Ureter (tissue), 1 donor: ENCODE data around the gene F10. TPM values are rescaled to one million over a fixed set of nuclear protein-coding genes. Genes with fewer than 3 reads are reported as not detected.
"Not testable (repeated sequence)": the region's sequence is repeated elsewhere in the genome, so short reads cannot be mapped to it uniquely, and the experiment has no call there.

ENCODE experiments used
- DNase-seq: peaks from one replicate; pipeline ENCODE4 v3.0.0-alpha.2; 2020; ENCODE audit warnings: low spot score
- total RNA-seq: library from RNA; stranded (reverse); gene quantifications from one replicate; pipeline ENCODE4 v1.2.4, GENCODE V29; 2023
- donor health status: DM: yes; HTN: yes; CAD: no.

Gene F10
- total RNA-seq, 1 donor from 2014 or later = 9.4 TPM

DNA sequence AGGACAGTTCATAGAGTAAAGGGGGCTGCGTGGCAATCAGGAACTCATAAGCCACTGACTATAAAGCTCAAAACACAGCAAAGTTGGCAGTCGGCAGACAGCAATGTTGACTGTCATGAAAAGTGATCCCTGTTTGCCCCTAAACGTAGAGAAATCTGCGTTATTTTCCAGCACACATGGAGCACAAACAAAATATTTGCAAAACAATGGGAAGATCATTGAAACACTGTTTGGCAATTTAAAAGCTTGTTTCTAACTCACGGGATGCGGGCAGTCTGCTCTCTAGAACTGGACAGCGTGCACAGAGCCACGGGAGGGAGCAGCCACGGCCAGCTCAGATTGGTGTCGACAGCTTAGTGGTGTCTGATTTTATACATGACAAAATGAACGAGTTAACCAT lies 23.5 kb upstream of the F10 start:
- DNase-seq = no peak

DNA sequence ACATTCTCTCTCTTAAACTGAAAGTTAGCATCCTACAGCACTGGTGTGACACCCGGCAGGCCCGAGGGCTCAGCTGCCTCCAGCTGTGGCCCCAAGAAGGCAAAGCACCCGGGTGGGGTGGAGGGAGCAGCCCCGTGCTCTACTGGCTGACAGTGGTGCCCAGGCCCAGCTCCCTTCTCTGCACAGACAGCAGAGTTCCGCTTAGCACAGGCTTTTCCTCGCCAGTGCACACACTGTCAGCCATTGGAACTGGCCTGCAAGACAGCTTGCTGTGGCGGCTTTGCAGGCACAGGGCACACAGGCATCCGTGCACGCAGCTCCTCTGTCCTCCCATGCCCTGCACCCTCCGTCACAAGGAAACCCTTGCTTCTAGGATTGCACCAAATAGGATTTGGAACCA lies 20.3 kb upstream of the F10 start:
- not testable (repeated sequence) for DNase-seq

GRCh38 chr13:113102727-113103126 lies 19.9 kb upstream of the F10 start:
- no peak for DNase-seq

DNA sequence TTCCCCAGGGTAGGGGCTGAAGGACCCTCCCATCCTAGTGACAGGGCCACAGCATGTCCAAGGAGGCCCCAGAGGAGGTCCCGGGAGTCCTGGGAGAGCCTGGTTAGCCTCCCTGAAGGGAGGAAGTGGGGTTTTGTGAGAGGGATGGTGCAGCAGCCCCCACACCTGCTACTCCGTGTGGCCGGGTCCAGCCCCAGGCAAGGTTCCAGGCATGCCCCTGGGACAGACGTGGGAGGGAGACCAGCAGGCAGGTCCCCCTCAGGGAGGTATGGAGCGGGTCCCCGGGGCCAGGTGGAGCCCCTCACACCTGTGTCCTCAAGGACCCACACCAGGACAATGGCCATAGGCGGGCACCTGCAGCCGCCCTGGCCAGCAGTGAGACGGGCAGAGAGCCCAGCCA lies 19.0 kb upstream of the F10 start:
- DNase-seq = no peak

GRCh38 chr13:113105032-113105920 lies 17.3 kb upstream of the F10 start, which contains the start of gene F7:
Gene F7, plus strand, starts transcription at chr13:113105791. Its CDS starts 51 bp downstream, at chr13:113105842.
- no peak for DNase-seq

- DNase-seq = no peak
These were observed 16.6 kb upstream of the F10 start for GRCh38 chr13:113105921-113106452.

DNA sequence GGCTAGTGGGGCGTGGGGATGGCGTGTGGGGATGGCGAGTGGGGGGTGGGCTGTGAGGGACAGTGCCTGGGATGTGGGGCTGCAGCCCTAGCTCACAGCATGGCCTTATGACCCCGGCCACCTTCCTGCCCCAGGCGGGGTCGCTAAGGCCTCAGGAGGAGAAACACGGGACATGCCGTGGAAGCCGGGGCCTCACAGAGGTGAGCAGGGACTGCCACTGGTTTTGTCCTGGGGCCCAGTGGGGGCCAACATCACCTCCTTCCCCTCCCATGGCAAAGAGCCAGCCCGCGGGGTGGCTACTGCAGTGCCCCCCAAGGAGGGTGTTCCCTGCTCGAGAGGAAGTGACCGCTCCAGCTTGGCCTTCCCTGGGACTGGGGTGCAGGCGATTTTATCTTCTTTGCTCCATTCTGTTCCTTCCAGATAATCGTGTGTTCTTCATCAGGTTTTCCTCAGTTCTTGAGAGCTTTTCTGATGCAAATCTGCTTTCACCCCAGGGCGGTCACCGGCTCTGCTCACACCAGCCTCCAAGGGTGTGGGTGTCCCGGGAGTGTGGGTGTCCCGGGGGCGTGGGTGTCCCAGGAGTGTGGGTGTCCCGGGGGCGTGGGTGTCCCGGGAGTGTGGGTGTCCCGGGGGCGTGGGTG lies 15.8 kb upstream of the F10 start:
- DNase-seq = no peak

DNA sequence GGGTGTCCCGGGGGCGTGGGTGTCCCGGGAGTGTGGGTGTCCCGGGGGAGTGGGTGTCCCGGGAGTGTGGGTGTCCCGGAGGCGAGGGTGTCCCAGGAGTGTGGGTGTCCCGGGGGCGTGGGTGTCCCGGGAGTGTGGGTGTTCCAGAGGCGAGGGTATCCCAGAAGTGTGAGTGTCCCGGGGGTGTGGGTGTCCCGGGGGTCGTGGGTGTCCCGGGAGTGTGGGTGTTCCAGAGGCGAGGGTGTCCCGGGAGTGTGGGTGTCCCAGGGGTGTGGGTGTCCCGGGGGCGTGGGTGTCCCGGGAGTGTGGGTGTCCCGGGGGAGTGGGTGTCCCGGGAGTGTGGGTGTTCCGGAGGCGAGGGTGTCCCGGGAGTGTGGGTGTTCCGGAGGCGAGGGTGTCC lies 14.1 kb upstream of the F10 start:
- not testable (repeated sequence) for DNase-seq

DNA sequence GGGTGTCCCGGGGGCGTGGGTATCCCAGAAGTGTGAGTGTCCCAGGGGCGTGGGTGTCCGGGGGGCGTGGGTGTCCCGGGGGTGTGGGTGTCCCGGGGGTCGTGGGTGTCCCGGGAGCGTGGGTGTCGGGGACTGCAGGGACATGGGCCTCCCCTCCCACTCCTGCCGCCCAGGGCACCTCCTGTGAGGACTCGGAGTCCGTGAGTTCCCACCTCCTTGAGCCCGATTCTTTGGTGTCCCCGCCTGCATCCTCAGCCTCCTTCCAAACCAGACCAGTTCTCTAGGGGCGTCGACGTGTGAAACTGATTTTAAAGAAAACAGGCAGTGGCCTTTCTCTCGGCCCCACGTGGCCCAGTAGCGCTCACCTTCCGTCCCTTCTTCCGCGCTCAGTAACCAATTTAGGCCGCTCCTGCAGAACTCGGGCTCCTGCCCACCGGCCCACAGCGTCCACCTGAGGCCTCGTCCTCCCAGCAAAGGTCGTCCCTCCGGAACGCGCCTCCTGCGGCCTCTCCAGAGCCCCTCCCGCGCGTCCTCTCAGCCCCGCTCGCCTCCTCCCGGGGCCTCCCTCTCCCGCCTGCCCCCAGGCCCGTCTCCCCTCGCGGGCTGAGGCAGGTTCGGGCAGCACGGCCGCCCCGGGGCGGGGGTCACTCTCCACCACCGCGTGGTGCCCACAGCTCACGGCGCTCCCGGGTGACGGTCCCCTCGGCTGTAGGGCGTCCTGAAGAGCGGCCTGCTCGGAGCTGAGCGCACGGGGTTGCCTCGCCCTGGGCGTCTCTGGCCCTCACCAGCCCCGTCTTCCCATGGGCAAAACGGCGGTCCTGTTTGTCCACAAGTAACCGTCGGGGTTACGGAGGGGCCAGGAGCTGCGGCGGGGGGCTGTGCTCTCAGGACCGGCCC lies 13.2 kb upstream of the F10 start:
- DNase-seq = no peak

DNA sequence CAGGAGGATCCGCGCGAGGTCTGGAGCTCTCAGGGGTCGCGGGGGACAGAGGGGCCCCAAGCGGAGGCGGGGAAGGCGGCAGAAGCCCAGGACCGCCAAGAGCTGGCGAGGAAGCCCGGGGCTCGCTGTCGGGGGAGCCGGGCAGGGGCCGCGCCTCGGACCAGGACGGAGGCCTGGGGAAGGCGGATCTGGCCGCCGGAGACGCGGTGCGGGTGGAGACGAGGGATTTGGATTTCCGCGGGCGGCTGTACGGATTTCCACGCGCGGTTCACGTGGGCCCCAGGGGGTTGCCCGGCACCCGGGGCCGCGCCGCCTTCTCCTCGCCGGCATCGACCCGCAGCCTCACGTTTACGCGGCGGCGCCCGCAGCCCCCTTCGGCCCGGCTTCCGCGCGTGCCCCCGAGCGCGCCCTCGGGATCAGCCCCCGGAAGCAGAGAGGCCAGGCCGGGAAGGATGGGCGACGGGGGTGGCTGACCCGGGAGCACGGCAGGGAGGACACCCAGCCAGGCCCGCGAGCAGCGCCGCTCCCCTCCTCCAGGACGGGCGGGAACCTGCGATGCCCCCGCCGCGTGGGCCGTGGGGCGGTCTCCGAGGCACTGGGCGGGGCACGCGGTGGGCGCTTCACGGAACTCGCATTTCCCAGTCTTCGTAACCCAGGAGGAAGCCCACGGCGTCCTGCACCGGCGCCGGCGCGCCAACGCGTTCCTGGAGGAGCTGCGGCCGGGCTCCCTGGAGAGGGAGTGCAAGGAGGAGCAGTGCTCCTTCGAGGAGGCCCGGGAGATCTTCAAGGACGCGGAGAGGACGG lies 12.3 kb upstream of the F10 start:
- no peak for DNase-seq

GRCh38 chr13:113110852-113111315 lies 11.7 kb upstream of the F10 start:
- DNase-seq = no peak

DNA sequence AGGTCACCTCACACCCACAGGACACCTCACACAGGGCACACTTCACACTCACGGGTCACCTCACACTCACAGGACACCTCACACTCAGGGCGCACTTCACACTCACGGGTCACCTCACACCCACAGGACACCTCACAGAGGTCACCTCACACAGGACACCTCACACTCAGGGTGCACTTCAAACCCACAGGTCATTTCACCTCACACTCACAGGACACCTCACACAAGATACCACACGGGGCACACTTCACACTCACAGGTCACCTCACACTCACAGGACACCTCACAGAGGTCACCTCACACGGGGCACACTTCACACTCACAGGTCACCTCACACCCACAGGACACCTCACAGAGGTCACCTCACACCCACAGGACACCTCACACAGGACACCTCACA lies 10.8 kb upstream of the F10 start:
- DNase-seq = not testable (repeated sequence)

DNA sequence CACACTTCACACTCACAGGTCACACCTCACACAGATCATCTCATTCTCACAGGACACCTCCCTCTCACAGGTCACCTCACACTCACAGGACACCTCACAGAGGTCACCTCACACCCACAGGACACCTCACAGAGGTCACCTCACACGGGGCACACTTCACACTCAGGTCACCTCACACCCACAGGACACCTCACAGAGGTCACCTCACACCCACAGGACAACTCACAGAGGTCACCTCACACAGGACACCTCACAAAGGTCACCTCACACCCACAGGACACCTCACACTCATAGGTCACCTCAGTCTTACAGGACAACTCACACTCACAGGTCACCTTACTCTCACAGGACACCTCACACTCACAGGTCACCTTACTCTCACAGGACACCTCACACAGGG lies 10.1 kb upstream of the F10 start:
- DNase-seq = not testable (repeated sequence)

DNA sequence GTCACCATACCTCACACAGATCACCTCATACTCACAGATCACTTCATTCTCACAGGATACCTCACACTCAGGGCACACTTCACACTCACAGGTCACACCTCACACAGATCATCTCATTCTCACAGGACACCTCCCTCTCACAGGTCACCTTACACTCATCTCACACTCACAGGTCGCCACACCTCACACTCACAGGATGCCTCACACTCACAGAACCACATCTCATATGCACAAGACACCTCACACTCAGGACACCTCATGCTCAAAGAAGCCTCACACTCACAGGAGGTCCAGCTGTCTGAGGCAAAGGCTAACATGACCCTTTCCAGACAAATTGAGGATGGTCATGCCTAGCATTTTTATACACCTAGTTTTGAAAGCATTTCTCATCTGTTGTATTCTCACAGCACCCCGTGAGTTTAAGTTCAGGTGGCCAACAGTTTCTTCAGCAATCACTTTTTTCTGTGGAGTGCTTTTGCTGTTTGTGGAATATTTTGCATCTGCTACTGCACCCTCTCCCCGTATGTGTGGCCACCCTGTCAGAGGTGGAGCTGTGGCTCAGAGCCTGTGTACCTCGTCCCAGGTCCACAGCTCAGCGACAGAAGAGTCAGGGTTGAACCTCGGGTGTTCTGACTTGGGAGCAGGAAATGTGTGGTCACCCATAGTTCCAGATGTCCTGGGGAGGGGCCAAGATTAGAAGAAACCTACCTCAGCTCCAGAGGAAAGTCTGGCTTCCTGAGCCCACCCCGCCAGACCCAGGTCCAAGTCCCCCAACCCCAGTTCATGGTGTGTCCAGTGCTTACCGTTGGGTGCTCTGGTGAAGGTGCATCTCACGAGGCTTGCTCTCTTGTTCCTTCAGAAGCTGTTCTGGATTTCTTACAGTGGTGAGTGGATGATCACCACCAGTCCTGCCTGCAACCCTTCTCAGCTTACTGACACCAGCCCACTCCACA lies 9.4 kb upstream of the F10 start:
- DNase-seq = peak; percentile 9

DNA sequence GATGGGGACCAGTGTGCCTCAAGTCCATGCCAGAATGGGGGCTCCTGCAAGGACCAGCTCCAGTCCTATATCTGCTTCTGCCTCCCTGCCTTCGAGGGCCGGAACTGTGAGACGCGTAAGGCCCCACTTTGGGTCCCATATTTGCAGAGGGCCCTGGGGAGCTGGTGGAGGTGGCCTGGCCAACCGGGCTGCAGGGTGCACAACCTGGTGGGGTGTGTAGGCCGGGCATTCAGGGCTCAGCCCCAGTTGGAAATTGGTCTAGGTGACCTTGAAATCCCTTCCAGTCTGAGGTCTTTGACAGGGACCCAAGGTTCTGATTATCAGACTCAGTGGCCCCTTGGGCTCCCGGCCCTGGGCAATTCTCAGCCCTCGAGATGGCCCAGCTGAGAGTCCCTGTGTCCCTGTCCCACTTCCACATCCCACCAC lies 8.7 kb upstream of the F10 start:
- DNase-seq = peak; percentile 36

DNA sequence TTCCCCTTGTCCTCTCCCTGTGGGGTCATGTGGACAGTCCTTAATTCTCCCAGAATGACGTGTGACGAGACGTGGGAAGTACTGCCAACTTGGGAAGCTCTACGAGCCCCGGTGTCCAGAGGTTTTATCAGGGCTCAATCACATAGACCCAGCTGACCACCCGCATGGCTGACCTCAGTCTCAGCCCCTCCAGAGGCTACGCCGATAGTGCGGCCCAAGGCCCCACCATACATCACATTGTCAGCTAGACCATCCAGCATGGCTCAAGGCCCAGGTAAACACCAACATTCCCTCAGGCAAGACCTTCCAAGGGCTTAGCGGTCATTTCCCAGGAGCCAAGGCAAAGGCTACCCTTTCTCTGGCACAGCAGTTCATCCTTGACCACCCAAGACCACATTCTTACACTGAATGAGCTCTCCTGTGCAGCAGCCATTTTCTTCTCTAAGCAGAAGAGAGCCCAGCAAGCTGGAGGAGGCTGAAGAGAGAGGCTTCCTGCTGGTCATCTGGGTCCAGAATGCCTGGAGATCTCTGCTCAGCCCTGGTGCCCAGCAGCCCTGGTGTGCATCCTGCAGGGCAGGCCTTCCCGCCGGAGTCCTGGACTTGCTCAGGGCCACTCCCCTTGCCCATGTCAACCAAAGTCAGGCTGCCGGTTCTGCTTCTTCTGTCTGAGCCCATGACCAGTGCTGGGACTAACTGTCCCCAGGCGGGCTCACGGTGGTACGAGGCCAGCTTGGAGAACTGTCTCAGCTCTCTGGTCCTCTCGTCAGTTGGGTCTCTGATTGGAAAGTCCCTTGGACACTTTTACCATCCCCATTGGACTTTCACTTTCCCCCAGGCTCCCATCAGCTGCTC lies 7.9 kb upstream of the F10 start:
- peak; percentile 27 for DNase-seq

DNA sequence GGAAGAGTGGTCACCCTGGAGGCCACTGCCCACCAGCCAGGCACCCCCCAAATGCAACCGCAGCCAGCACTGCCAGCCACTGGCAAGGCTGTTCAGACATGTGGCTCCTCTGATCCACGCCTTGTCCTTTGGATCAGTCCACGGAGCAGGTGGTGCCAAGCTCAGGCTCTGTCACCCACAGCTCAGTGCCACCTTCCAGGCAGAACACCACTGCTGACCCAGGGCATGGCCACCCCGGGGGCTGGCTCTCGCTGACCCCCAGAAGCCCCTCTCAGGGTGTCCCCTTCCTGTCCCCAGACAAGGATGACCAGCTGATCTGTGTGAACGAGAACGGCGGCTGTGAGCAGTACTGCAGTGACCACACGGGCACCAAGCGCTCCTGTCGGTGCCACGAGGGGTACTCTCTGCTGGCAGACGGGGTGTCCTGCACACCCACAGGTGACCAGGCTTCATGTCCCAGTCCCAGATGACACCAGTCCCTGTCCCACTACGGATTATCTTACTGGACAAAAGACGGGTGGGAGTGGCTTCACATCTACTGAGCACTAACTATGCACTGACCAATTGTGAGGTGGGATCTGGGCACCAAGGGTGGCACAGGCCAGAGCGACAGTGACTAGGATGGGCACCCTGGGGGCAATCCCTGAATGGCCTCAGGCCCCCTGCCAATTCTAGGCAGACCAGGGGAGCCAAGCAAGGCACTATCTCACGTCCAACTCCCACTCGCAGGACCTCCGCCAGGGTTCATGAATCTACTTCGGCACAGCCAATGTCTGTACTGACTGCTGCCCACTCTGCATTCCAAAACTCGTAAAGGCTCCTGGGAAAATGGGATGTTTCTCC lies 7.0 kb upstream of the F10 start:
- DNase-seq = no peak
